Activated CD4-positive, alpha-beta T cell treated with anti-CD3 and anti-CD28 coated beads, Interleukin-2, amount 50 U/mL, for 48 hours (primary cell): ENCODE measurements around the gene TULP4.
"Not testable (repeated sequence)": the region's sequence is repeated elsewhere in the genome, so short reads cannot be mapped to it uniquely, and the experiment has no call there.

Experiments
- DNase-seq, 2 experiments: peaks; one replicate each; pipeline ENCODE4 v3.0.0-alpha.2; 2020

The TULP4 gene

DNA sequence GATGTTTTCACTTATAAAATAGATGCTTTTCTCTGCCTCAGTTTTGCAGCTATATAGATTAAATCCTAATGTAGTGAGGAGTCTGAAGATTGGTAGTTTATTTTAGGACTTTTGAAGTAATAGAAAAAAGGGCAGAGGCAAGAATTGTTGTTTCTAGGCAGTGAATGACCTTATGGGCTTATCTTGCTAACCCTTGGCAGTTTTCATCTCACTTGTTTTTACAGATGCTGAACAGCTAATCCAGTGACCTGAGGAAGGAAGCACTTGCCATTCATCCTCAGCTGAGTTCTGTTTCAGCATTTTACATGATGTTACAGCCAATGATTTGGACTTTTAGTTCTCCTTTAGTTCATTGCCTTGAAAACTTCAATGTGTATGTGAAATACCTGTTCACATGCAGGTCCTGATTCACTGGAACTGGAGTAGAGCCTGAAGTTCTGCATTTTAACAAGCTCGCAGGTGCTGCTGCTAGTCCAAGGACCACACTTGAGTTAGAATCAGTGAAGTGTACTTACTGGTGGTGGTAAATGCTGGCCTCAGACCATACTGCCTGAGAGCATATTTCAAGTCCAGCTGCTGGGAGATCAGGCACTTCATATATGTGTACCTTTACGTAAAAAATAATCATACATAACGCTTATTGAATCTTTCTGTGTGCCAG, 86.9 kb downstream of the TULP4 start:
- DNase-seq = no peak

DNA sequence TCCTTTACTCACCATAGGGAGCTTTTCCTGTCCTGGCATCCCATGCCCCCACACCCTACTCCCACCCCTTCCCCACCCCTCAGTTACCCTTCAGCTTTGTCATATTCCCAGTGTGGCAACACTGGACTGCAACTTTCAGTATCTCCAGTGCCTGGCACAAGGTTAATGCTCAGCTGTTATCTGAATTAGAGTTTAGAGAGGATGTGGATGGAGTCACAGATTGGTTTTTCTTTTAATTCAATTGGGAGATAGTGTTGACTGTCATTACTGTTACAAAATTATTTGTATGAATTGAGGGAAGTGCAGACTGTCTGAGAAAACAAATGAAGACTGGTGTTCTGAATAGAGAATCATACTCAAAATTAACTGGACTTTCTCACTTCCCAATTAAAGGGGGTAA, 89.9 kb downstream of the TULP4 start:
- DNase-seq = no peak

- not testable (repeated sequence) for DNase-seq
These were observed 93.1 kb downstream of the TULP4 start for GRCh38 chr6:158405321-158405831.

GRCh38 chr6:158405933-158406332, 93.7 kb downstream of the TULP4 start:
- no peak for DNase-seq

DNA sequence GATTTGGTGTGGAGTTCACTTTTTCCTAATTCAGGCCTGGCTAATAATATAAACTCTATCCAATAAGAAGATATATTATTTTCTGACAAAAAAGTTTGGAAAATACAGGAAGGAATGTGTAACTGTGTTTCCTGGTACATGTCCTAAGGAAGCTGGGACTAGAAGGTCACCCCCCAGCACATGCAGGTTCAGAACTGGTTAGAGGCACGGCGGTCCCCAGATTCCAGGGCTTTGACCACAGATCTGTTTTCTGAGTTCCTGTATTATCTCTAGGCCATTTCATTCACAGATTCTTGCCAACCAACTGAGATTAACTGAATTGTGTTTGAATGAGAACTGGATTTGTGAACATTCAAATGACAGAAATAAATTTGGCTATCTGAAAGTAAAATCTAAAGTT, 94.5 kb downstream of the TULP4 start:
- no peak for DNase-seq

DNA sequence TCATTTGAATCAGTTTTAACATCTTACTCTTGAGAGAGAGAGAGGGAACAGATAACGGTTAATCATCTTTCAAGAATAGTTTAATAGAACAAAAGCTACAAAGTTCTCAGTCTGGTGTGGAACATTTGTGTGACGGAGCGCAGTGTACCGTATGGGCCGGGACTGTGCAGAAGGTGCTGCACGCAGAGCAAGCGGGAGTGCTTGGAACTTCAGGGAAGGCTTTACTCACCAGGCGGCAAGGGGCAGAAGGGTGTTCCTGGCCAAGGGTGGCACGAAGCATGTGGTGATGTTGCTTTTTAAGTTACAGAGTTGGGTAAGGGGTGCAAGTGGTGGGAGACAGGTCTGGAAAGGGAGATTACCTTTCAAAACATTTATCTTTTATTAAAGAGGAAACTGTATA, 95.7 kb downstream of the TULP4 start:
- DNase-seq = no peak

DNA sequence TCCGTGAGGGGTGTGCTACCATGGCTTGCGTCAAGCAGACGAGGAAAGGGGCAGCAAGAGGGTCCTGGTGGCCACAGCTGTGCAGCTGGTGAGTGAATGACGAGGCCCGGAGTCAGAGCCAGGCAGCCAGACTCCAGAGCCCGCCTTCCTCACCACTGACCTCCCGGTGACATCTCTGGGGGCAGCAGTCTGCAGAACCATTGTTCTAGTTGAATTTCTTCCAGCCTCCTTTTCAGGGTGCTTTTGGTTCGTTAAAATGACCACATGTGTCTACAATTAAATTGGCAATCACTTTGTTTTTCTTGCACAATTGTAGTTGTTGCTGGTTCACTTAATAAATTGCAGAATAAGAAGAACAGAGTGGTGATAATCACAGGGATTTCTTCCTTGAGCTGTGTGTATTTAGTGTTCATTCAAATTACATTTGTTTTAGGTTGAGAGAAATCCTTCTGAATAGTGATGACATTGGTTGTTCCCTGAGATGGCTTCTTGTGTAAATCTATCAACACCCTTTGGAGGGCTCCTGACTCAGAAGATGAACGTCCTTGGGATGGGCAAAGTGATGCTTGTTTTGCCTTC, 96.4 kb downstream of the TULP4 start:
- DNase-seq = no peak

- DNase-seq = no peak
These were observed 97.2 kb downstream of the TULP4 start for GRCh38 chr6:158409451-158409850.

DNA sequence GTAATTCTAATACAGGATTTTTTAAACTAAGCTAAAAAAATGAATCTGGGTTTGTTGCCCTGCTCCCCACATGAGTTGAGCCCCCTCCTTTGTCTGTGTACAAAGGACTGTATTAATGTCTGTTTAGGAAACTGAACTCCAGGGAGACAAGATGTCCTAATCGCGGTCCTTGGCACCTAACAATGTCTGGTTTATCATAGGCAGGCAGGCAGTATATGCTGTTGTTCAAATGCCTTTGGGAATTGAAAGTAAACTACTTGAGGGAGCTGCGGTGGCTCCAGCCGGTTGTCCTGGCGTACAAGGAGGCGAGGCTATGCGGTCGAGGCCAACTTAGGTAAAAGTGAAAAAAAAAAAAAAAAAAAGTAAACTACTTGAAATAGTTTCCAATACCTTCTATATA, 98.5 kb downstream of the TULP4 start:
- DNase-seq = no peak

DNA sequence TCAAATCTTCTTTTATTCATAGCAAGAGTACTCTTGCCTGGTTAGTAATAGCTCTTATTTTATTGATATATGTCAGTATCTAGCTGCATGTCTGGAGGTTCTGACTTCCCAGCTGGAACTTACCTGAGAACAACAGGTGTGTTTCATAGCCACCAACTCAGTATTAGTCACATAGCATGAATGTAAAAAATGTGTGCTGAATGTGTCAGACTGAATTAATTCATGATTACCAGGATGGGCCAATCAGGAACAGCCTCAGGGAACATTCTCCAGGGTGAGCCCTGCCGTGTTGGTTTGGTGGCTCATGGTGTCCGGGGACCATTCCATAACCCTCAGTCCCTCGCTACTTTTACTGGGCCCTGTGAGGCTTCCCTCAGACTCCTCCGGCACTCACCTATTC, 99.7 kb downstream of the TULP4 start:
- DNase-seq = no peak

DNA sequence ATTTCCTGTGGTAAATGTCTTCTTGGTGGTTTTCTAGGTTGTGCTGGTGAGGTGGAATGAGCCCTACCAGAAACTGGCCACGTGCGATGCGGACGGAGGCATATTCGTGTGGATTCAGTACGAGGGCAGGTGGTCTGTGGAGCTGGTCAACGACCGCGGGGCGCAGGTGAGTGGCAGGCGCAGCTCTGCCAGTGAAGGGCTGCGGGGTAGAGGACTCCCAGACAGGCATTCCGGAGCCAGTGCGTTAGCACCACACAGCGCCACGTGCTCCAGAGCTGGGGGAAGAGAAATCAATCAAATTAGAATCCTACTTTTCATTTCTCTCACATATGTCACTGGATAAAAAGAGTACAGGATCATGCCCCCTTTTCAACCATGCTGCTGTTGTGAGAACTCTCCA, 100.8 kb downstream of the TULP4 start:
- DNase-seq = no peak

DNA sequence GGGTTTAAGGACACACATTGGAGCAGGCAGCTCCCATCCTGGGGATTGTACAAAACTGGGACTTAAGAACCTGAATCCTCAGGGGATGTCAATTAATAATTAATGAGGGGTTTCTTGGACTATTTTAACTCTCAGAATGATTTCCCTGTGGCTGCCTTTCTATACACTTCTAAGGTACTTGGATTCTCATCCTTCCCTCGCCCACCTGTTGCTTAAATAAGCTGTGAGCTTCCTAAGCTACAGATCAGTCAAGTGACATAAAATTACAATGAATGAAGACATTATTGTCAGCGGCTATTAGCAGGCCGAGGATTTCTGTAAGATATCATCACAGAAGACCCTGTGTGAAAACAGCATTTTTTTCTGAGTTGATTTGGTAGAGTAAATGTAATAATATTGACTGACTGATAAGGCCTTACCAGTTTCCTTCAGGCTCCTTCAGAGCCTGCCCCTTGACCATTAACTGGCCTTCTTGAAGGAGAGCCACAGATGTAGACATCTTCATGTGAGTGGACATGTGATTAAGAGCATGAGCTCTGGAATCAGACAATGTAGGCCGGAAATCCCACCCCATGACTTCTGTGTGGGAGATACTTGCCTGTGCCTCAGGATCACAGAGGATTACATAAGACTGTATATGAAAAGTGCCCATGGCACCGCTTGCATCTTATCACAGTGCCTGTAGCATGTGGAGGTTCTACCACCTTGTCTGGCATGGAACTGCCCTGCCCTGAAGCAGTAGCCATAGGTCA, 101.7 kb downstream of the TULP4 start:
- DNase-seq = no peak

- no peak for DNase-seq
These were observed 102.6 kb downstream of the TULP4 start for GRCh38 chr6:158414851-158415262.

- DNase-seq = no peak
These were observed 103.4 kb downstream of the TULP4 start for GRCh38 chr6:158415666-158416065.

DNA sequence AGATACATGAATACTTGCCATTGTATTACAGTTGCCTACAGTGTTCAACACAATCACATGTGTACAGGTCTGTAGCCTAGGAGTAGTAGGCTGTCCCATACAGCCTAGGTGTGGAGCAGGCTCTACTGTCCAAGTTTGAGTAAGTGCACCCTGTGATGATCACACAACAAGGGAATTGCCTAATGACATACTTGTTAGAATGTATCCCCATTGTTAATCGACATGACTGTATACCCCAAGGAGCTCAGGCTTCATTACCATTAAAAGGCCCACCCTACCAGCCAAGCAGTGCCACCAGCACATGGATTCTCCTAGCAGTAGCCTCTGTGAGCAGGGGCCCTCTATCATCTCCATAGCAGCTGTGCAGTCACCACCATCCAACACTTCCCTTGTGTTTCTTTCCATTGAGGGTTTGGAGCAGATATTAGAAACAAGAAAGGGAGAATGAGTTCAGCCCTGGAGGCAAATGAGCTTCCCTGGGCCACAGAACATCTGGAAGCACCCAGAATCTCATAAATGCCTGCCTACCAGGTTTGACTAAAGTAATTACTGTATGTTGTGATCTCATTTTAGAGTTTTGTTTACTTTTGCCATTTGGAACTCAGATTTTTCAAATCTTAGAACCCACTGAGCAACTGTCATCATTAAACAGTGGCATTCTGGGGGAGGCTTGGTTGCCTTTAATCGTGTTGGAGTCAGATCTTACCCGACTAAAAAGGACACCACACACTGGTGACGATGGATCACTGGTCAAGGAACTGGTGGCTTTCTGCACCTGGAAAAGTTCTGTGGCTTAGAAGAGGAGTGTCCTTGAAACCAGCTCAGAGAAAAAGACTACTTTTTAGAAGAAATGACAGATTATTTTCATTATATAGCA, 104.9 kb downstream of the TULP4 start:
- no peak for DNase-seq

DNA sequence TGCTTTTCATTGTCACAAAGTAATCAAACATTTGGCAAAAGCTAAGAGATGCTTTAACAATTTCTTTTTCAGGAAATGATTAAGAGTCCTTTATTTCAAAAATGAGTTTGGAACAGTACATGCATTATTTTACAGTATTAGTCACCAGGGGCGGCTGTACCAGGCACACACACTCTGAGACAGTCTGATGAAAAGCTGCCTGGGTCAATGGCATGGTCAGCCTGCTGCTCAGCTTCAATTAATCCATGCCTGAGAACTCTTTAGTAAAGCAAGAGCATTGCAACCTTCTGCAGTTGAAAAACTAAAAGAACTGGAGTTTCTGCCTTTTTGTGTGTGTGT, 105.5 kb downstream of the TULP4 start:
- DNase-seq = no peak

- no peak for DNase-seq
These were observed 106.2 kb downstream of the TULP4 start for GRCh38 chr6:158418501-158418900.

GRCh38 chr6:158419339-158419909, 107.2 kb downstream of the TULP4 start:
- no peak for DNase-seq

DNA sequence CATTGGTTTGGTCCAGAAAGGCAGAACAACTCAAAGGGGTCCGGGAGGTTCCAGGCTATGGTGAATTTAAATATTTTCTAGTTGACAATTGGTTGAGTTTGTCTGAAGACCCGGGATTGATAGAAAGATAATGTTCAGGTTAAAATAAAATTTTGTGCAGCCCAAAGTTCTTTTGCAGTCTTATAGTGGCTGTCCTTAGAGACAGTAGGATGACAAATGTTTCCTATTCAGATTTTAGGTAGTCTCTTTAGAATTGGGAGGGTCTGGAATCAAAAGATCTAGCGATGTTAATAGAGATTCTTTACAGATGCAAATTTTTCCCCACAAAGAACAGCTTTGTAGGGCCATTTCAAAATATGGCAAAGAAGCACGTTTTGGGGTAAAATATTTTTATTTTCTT, 109.1 kb downstream of the TULP4 start:
- DNase-seq = no peak

GRCh38 chr6:158422629-158423238, 110.5 kb downstream of the TULP4 start:
- no peak for DNase-seq

DNA sequence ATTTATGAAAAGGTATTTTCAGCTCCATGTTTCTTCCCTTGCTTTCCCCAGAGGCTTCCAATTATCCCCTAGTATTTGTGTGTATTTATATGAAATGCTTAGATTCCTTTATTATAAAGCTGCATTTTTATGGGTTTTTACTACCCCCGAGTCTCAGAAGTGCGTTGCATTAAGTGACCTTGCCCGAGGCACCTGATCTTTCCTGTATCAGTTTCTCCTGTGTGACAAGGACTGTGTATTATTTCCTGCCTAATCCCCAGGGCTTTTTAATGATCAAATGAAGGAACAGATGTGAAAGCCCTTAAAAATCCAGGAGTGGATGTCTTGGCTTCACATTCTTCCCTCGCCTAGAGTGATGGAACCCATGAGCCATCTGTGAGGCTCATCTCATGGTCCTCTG, 118.8 kb downstream of the TULP4 start:
- no peak for DNase-seq

- DNase-seq = no peak
These were observed 119.3 kb downstream of the TULP4 start for GRCh38 chr6:158431560-158431959.
